Prostate gland (tissue), 2 donors: ENCODE measurements around the gene TNNI2. TPM values are rescaled to one million over a fixed set of nuclear protein-coding genes. Genes with fewer than 3 reads are reported as not detected.

ENCODE experiments used
- DNase-seq: peaks from one replicate; pipeline ENCODE4 v3.0.0-alpha.2; 2019; ENCODE audit warnings: low spot score
- H3K27ac ChIP-seq, 2 donors: fragments of 200-600 bp; sonication (generic); 2 replicates each; pipeline ENCODE4 v1.5.1; 2017 to 2019
- H3K27me3 ChIP-seq: fragments of 200-600 bp; sonication (generic); replicated peaks from 2 replicates; pipeline ENCODE4 v1.5.1; 2019; ENCODE audit not compliant: insufficient read depth
- H3K36me3 ChIP-seq, 2 donors: fragments of 200-600 bp; sonication (generic); 1 replicate in 1 of 2; 2 replicates in 1 of 2; pipeline versions ENCODE4 v1.5.1 to v1.8.1; 2017 to 2019
- H3K4me1 ChIP-seq: fragments of 200-600 bp; sonication (generic); replicated peaks from 2 replicates; pipeline ENCODE4 v1.5.1; 2019
- H3K4me3 ChIP-seq, 2 donors: fragments of 200-600 bp; sonication (generic); 2 replicates each; pipeline ENCODE4 v1.5.1; 2017 to 2019
- H3K9me3 ChIP-seq: fragments of 200-600 bp; sonication (generic); 2 replicates; pipeline ENCODE4 v1.5.1; 2017
- POLR2A ChIP-seq: fragments of 450-650 bp; IDR thresholded peaks from one replicate; pipeline ENCODE4 v1.6.1; 2016; ENCODE audit warnings: antibody characterized with exemption, mild to moderate bottlenecking
- POLR2AphosphoS5 ChIP-seq: sonication (generic); formaldehyde crosslinking; IDR thresholded peaks from one replicate; pipeline ENCODE4 v1.6.1; 2017; ENCODE audit warnings: antibody characterized with exemption
- WGBS: methylation state at CpG from one replicate; pipeline ENCODE4 v1.1.5; 2018; 5-methylcytosine and 5-hydroxymethylcytosine counted together
- intact Hi-C: fragments of 100-400 bp; cut with DNase I; formaldehyde crosslinking; loops from one replicate; pipeline ENCODE4 v1.14.2; 2022
- total RNA-seq, 2 donors: library from RNA; depleted of rRNA; stranded (reverse); fragments of >200 nt; gene quantifications; one replicate each; pipeline ENCODE4 v1.1.0, GENCODE V29; 2016
- TF ChIP-seq, protein P1 (sequence below), 4 experiments: fragments of 200-600 bp in 2 of 4; fragments of 450-650 bp in 2 of 4; sonication (generic) in 2 of 4; IDR thresholded peaks; 1 replicate in 3 of 4; 2 replicates in 1 of 4; pipeline ENCODE4 v1.5.1; 2016 to 2019; ENCODE audit warnings: antibody characterized with exemption in 4 of 4, mild to moderate bottlenecking in 2 of 4, moderate library complexity in 2 of 4

TNNI2 gene
- total RNA-seq, 2 donors from 2014 or later, result 5.5 TPM; not detected in 1

DNA sequence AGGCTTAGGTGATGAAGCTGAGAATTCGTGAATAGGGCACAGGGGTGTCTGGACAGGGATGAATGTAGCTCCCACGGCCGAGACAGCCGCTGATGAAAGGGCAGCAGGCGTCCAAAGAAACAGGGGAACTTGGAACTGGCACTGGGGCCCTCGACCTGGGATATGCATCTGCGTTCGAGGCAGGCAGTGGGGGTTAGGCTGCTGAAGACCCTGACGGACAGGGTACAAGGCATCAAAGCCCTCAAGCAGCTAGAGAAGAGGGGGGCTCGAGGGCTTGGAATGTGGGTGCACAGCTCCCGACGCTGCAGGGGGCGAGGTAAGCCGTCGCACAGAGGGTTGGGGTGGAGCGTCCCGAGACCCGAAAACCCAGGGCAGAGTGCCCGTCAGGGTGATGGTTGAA lies 10.8 kb upstream of the TNNI2 start:
- 82% methylated on average over 19 of the region's 19 CpGs for WGBS
- intact Hi-C loops, result no loop called here
- H3K4me3 ChIP-seq, result no peak overlapping the region

DNA sequence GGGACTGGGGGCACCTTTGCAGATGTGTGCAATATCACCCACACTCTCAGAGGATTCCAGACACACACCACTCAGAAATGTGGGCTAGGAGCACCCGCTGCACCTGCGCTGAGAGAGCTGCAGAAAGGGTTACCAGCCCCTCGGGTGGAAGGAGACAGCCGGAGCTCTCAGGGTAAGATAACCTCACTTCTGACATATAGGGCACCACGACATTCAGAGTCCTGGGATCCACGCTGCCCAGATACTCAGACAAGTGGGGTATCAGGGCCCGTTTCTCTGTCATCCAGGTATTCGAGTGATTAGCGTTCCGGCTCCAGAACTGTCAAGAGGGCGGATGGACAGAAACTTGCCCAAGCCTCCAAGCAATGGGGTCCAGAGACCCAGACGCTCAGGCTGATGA lies 10.2 kb upstream of the TNNI2 start:
- H3K4me1 ChIP-seq, result peaks cover 10% of the 10 kb centered on the region
- H3K4me3 ChIP-seq, result no peak overlapping the region
- no peak for DNase-seq
- WGBS, result 90% methylated on average over 12 of the region's 12 CpGs
- no peak overlapping the region for H3K27ac ChIP-seq
- TF ChIP-seq POLR2AphosphoS5, result no peak
- TF ChIP-seq, protein P1, sequence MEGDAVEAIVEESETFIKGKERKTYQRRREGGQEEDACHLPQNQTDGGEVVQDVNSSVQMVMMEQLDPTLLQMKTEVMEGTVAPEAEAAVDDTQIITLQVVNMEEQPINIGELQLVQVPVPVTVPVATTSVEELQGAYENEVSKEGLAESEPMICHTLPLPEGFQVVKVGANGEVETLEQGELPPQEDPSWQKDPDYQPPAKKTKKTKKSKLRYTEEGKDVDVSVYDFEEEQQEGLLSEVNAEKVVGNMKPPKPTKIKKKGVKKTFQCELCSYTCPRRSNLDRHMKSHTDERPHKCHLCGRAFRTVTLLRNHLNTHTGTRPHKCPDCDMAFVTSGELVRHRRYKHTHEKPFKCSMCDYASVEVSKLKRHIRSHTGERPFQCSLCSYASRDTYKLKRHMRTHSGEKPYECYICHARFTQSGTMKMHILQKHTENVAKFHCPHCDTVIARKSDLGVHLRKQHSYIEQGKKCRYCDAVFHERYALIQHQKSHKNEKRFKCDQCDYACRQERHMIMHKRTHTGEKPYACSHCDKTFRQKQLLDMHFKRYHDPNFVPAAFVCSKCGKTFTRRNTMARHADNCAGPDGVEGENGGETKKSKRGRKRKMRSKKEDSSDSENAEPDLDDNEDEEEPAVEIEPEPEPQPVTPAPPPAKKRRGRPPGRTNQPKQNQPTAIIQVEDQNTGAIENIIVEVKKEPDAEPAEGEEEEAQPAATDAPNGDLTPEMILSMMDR (IDR thresholded peaks at IDR 0.05), result no peak
- TF ChIP-seq POLR2A, result no peak
- no peaks in the 10 kb centered on the region for H3K9me3 ChIP-seq
- peaks cover 5% of the 10 kb centered on the region for H3K27me3 ChIP-seq
- H3K36me3 ChIP-seq, result no peaks in the 10 kb centered on the region
- intact Hi-C loops, result no loop called here

More for the DNA sequence above, 10.8 kb upstream of the TNNI2 start:
- TF ChIP-seq POLR2AphosphoS5, result no peak
- TF ChIP-seq POLR2A, result no peak
- TF ChIP-seq, protein P1 (IDR thresholded peaks at IDR 0.05), result no peak
- H3K36me3 ChIP-seq, result no peaks in the 10 kb centered on the region
- no peak for DNase-seq
- peak overlapping the region in 1 of 2 donors; percentile 42 for H3K27ac ChIP-seq
- peaks cover 9% of the 10 kb centered on the region for H3K4me1 ChIP-seq
- H3K9me3 ChIP-seq, result no peaks in the 10 kb centered on the region
- H3K27me3 ChIP-seq, result peaks cover 5% of the 10 kb centered on the region

DNA sequence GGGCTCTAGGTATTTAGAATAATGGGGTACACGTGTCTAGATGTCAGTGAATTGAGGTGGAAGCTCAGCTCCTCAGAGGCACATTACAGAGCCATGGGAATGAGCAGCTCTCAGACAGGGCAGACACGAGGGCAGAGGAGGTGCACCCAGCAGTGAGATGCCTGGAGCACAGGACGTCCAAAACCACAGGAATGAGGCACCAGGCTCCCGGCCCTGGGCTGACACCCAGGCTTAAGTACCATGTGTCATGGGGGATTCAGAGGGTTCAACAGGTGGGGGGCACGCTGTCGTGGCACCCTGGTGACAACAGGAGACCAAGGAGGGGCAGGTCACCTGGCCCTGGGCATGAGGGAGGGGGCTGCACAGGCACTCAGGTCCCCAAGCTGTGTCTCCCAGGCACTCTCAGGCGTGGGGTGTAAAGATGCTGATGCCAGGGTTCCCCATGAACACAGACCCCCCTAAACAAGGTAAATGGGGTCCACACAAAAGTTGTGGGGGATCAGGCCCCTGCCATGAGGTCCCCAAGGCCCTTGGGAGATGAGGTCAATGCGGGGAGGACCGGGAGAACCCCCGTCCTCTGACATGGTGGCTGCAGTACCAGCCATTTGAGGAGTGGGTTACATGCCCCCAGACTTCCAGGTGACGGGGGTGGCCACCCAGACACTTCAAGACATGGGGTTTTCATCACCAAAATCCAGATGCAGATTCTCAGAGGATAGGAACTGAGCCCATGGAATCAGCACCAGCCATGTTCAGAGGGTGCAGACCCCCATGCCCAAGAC lies 9.6 kb upstream of the TNNI2 start:
- Histone ChIP-seq H3K36me3 (no peaks in the 10 kb centered on the region), H3K4me3 (no peak overlapping the region), H3K4me1 (peaks cover 10% of the 10 kb centered on the region), H3K27me3 (peaks cover 5% of the 10 kb centered on the region), H3K27ac (no peak overlapping the region), H3K9me3 (no peaks in the 10 kb centered on the region)
- TF ChIP-seq POLR2A (no peak), POLR2AphosphoS5 (peak; percentile 25)
- TF ChIP-seq, protein P1 (IDR thresholded peaks at IDR 0.05), result no peak
- WGBS, result 57% methylated on average over 11 of the region's 11 CpGs
- DNase-seq, result peak; percentile 60
- intact Hi-C loops, result no loop called here

DNA sequence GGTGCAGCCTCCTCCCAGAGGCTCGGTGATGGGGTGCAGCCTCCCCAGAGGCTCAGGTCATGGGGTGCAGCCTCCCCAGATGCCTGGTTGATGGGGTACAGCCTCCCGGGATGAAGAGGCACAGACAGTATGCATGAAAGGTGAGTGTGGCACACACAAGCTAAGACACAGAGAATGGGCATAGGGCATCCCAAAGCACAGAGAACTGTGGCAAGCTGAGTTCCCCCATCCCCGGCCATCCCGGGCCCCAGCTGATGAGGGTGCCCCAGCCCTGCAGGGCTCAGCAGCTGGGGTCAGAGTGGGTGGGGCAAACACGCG lies 8.8 kb upstream of the TNNI2 start:
- H3K36me3 ChIP-seq, result no peaks in the 10 kb centered on the region
- intact Hi-C loops, result no loop called here
- H3K9me3 ChIP-seq, result no peaks in the 10 kb centered on the region
- 64% methylated on average over 5 of the region's 6 CpGs for WGBS
- no peak for TF ChIP-seq POLR2A
- TF ChIP-seq POLR2AphosphoS5, result no peak
- TF ChIP-seq, protein P1 (IDR thresholded peaks at IDR 0.05), result no peak
- peaks cover 5% of the 10 kb centered on the region for H3K27me3 ChIP-seq
- no peak for DNase-seq
- H3K27ac ChIP-seq, result peak overlapping the region in 1 of 2 donors; percentile 47
- no peak overlapping the region for H3K4me3 ChIP-seq
- H3K4me1 ChIP-seq, result peaks cover 10% of the 10 kb centered on the region
